Karpas-422 (cell line): ENCODE results near the gene OSMR. TPM values are rescaled to one million over a fixed set of nuclear protein-coding genes. Genes with fewer than 3 reads are reported as not detected.

Source experiments
- DNase-seq: peaks from one replicate; pipeline ENCODE4 v3.0.0-alpha.2; 2015
- H2AFZ ChIP-seq: fragments of 200-600 bp; sonication (generic); 2 replicates; pipeline ENCODE4 v1.6.1; 2014; ENCODE audit warnings: antibody characterized with exemption, low read length, mixed read lengths
- H3K27ac ChIP-seq: fragments of 200-600 bp; sonication (generic); 2 replicates; pipeline ENCODE4 v1.5.1; 2014; ENCODE audit warnings: mild to moderate bottlenecking, low read length, moderate library complexity
- H3K27me3 ChIP-seq: fragments of 200-600 bp; sonication (generic); 2 replicates; pipeline ENCODE4 v1.6.1; 2014; ENCODE audit warnings: low read length, mixed read lengths
- H3K36me3 ChIP-seq: fragments of 200-600 bp; sonication (generic); 2 replicates; pipeline ENCODE4 v1.6.1; 2014; ENCODE audit warnings: low read length, mixed read lengths; ENCODE audit not compliant: insufficient read depth
- H3K4me1 ChIP-seq: fragments of 200-600 bp; sonication (generic); 2 replicates; pipeline ENCODE4 v1.6.1; 2014; ENCODE audit warnings: mild to moderate bottlenecking, low read length, mixed read lengths
- H3K4me2 ChIP-seq: fragments of 200-600 bp; sonication (generic); 2 replicates; pipeline ENCODE4 v1.6.1; 2014; ENCODE audit warnings: low read length, low read depth, mild to moderate bottlenecking; ENCODE audit not compliant: poor library complexity, severe bottlenecking
- H3K4me3 ChIP-seq: fragments of 200-600 bp; sonication (generic); 2 replicates; pipeline ENCODE4 v1.5.1; 2014; ENCODE audit warnings: mild to moderate bottlenecking, antibody characterized with exemption, low read length, mixed read lengths
- H3K79me2 ChIP-seq: fragments of 200-600 bp; sonication (generic); 2 replicates; pipeline ENCODE4 v1.6.1; 2014; ENCODE audit warnings: mild to moderate bottlenecking, low read length, mixed read lengths
- H3K9ac ChIP-seq: fragments of 200-600 bp; sonication (generic); 2 replicates; pipeline ENCODE4 v1.6.0; 2014; ENCODE audit warnings: low read length
- H3K9me2 ChIP-seq: fragments of 200-600 bp; sonication (generic), shearing (Covaris generic); replicated peaks from 2 replicates; pipeline ENCODE4 v1.6.0; 2014; ENCODE audit warnings: mild to moderate bottlenecking, low read length, moderate library complexity; ENCODE audit not compliant: insufficient read depth
- H3K9me3 ChIP-seq: fragments of 300-700, 200-600 bp; sonication (generic); 2 replicates; pipeline ENCODE4 v1.6.1; 2014; ENCODE audit warnings: low read length, mixed read lengths
- H4K20me1 ChIP-seq: fragments of 200-600 bp; sonication (generic); 2 replicates; pipeline ENCODE4 v1.6.1; 2014; ENCODE audit warnings: mild to moderate bottlenecking, antibody characterized with exemption, low read length, low read depth; ENCODE audit not compliant: insufficient read depth
- total RNA-seq: library from RNA; depleted of rRNA; stranded (reverse); fragments of >200 nt; shearing (Covaris generic); gene quantifications from 2 replicates; pipeline ENCODE4 v1.2.3, GENCODE V29; 2014; ENCODE audit warnings: low replicate concordance

Gene OSMR
- total RNA-seq, 1 experiment from 2014 or later = 0.52 TPM

GRCh38 chr5:38941912-38942311 lies 96.1 kb downstream of the OSMR start:
- Histone ChIP-seq H3K79me2 (no peaks in the 10 kb centered on the region), H2AFZ (no peak overlapping the region), H3K36me3 (peaks cover 50% of the 10 kb centered on the region; the same call in 1 of the 2 replicates), H3K9me3 (no peaks in the 10 kb centered on the region), H4K20me1 (no peaks in the 10 kb centered on the region), H3K4me3 (no peak overlapping the region), H3K27ac (no peak overlapping the region), H3K27me3 (no peaks in the 10 kb centered on the region), H3K9me2 (no peaks in the 10 kb centered on the region), H3K4me2 (no peak overlapping the region), H3K4me1 (peaks cover 17% of the 10 kb centered on the region), H3K9ac (no peak overlapping the region)
- no peak for DNase-seq

DNA sequence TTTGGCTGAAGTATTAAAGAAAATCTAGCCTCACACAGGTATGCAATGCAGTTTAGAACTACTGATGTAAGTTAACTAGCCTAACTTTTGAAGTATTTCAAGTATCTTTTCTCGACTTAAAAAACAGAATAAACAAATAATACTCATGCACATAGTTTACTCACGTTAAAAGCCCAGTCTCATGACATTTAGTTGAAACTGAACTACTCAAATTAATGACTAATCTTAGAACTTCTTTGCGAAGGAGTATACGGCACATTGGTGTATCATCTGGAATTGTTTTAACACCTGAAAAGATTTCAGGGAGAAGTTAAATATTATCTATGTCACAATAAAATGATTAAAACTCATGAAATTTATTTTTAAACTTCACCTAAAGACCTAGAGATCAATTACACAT lies 98.5 kb downstream of the OSMR start:
- Histone ChIP-seq H3K36me3 (peaks cover 40% of the 10 kb centered on the region; the same call in 1 of the 2 replicates), H3K9me2 (no peaks in the 10 kb centered on the region), H3K9me3 (no peaks in the 10 kb centered on the region)

DNA sequence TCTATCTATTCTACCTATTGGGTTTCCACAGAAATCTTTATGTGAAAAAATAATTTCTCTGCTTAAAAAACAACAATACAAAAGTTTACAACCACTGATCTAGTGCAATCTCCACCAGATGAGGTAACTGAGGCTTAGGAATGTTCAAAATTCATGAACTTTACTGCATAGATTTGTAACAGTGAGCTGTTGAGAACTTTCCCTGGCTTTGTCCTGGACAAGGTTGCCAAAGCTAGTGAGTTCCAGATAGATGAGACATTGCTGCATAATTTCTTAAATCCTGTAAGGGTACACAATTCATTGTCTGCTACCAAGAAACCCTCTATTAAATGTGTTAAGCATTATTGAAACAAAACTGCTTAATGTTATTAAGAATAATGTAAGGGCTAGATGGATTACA lies 102.7 kb downstream of the OSMR start:
- H3K4me1 ChIP-seq = no peaks in the 10 kb centered on the region
- no peak overlapping the region for H3K4me2 ChIP-seq
- no peak overlapping the region for H3K27ac ChIP-seq
- H3K9me2 ChIP-seq = no peaks in the 10 kb centered on the region
- no peaks in the 10 kb centered on the region for H3K79me2 ChIP-seq
- H2AFZ ChIP-seq = no peak overlapping the region
- H3K4me3 ChIP-seq = no peak overlapping the region
- DNase-seq = no peak
- no peaks in the 10 kb centered on the region for H4K20me1 ChIP-seq
- no peaks in the 10 kb centered on the region for H3K27me3 ChIP-seq
- H3K9ac ChIP-seq = no peak overlapping the region
- H3K36me3 ChIP-seq = peaks cover 44% of the 10 kb centered on the region; the same call in 1 of the 2 replicates
- no peaks in the 10 kb centered on the region for H3K9me3 ChIP-seq

More for the DNA sequence above, 98.5 kb downstream of the OSMR start:
- Histone ChIP-seq H4K20me1 (no peaks in the 10 kb centered on the region), H3K4me3 (no peak overlapping the region), H3K4me2 (no peak overlapping the region), H3K9ac (no peak overlapping the region), H3K79me2 (no peaks in the 10 kb centered on the region), H2AFZ (no peak overlapping the region), H3K27me3 (no peaks in the 10 kb centered on the region), H3K27ac (no peak overlapping the region), H3K4me1 (peaks cover 17% of the 10 kb centered on the region)
- DNase-seq = no peak

- H3K27ac ChIP-seq = no peak overlapping the region
- no peaks in the 10 kb centered on the region for H3K9me2 ChIP-seq
- H3K9me3 ChIP-seq = no peaks in the 10 kb centered on the region
- no peak overlapping the region for H3K4me3 ChIP-seq
- H3K27me3 ChIP-seq = no peaks in the 10 kb centered on the region
- H4K20me1 ChIP-seq = no peaks in the 10 kb centered on the region
- H3K9ac ChIP-seq = no peak overlapping the region
- H3K4me2 ChIP-seq = no peak overlapping the region
- H3K4me1 ChIP-seq = no peaks in the 10 kb centered on the region
- H3K36me3 ChIP-seq = peaks cover 69% of the 10 kb centered on the region
- no peaks in the 10 kb centered on the region for H3K79me2 ChIP-seq
- H2AFZ ChIP-seq = no peak overlapping the region
- no peak for DNase-seq
Measured at GRCh38 chr5:38953426-38954012, 107.7 kb downstream of the OSMR start.

- Histone ChIP-seq H3K9me2 (no peaks in the 10 kb centered on the region), H3K4me2 (no peak overlapping the region), H3K9me3 (no peaks in the 10 kb centered on the region), H3K4me1 (no peaks in the 10 kb centered on the region), H3K4me3 (no peak overlapping the region), H3K79me2 (peaks cover 4% of the 10 kb centered on the region; the same call in 1 of the 2 replicates), H2AFZ (no peak overlapping the region), H3K27me3 (no peaks in the 10 kb centered on the region), H3K27ac (no peak overlapping the region), H3K9ac (no peak overlapping the region), H4K20me1 (no peaks in the 10 kb centered on the region), H3K36me3 (peaks cover 80% of the 10 kb centered on the region)
- DNase-seq = no peak
Measured at GRCh38 chr5:38961691-38962090, 115.9 kb downstream of the OSMR start.

GRCh38 chr5:38968665-38969064 lies 122.9 kb downstream of the OSMR start:
- Histone ChIP-seq H3K27me3 (no peaks in the 10 kb centered on the region), H4K20me1 (no peaks in the 10 kb centered on the region), H2AFZ (no peak overlapping the region), H3K27ac (no peak overlapping the region), H3K4me3 (no peak overlapping the region), H3K4me2 (no peak overlapping the region), H3K9me2 (no peaks in the 10 kb centered on the region), H3K4me1 (no peaks in the 10 kb centered on the region), H3K9ac (no peak overlapping the region), H3K36me3 (peaks cover 37% of the 10 kb centered on the region; the same call in 1 of the 2 replicates), H3K79me2 (peaks cover 4% of the 10 kb centered on the region; the same call in 1 of the 2 replicates), H3K9me3 (no peaks in the 10 kb centered on the region)
- DNase-seq = no peak

- Histone ChIP-seq H3K79me2 (peaks cover 11% of the 10 kb centered on the region; the same call in 1 of the 2 replicates), H3K9me2 (no peaks in the 10 kb centered on the region), H3K9me3 (no peaks in the 10 kb centered on the region), H3K9ac (no peak overlapping the region), H2AFZ (no peak overlapping the region), H3K27ac (no peak overlapping the region), H3K4me1 (peaks cover 14% of the 10 kb centered on the region), H4K20me1 (no peaks in the 10 kb centered on the region), H3K4me2 (no peak overlapping the region), H3K4me3 (no peak overlapping the region), H3K27me3 (no peaks in the 10 kb centered on the region), H3K36me3 (peaks cover 4% of the 10 kb centered on the region; the same call in 1 of the 2 replicates)
- no peak for DNase-seq
Measured at GRCh38 chr5:38978036-38978435, 132.2 kb downstream of the OSMR start.

GRCh38 chr5:38979535-38979934 lies 133.7 kb downstream of the OSMR start:
- Histone ChIP-seq H3K4me1 (peaks cover 14% of the 10 kb centered on the region), H3K79me2 (peaks cover 14% of the 10 kb centered on the region), H3K9me2 (no peaks in the 10 kb centered on the region), H4K20me1 (no peaks in the 10 kb centered on the region), H3K9me3 (no peaks in the 10 kb centered on the region), H2AFZ (no peak overlapping the region), H3K27ac (no peak overlapping the region), H3K9ac (no peak overlapping the region), H3K36me3 (peaks cover 4% of the 10 kb centered on the region; the same call in 1 of the 2 replicates), H3K27me3 (no peaks in the 10 kb centered on the region), H3K4me3 (no peak overlapping the region), H3K4me2 (no peak overlapping the region)
- DNase-seq = no peak
